Stimulated activated CD8-positive, alpha-beta memory T cell treated with anti-CD3 and anti-CD28 coated beads, Interleukin-15, amount 100 ng/mL, for 1 hour (primary cell): ENCODE results near the gene SGIP1.
"Not testable (repeated sequence)": the region's sequence is repeated elsewhere in the genome, so short reads cannot be mapped to it uniquely, and the experiment has no call there.

Experiments used
- DNase-seq: peaks from one replicate; pipeline ENCODE4 v3.0.0-alpha.2; 2020; ENCODE audit warnings: low read depth

Gene SGIP1

GRCh38 chr1:66556161-66556611 lies 22.2 kb downstream of the SGIP1 start:
- DNase-seq, result no peak

- no peak for DNase-seq
Measured at GRCh38 chr1:66557157-66557556, 23.2 kb downstream of the SGIP1 start.

GRCh38 chr1:66559517-66559916 lies 25.6 kb downstream of the SGIP1 start:
- no peak for DNase-seq

- no peak for DNase-seq
Measured at GRCh38 chr1:66562561-66562960, 28.6 kb downstream of the SGIP1 start.

GRCh38 chr1:66563094-66563800 lies 29.3 kb downstream of the SGIP1 start:
- DNase-seq, result no peak

- DNase-seq, result no peak
Measured at GRCh38 chr1:66563941-66564630, 30.1 kb downstream of the SGIP1 start.

- no peak for DNase-seq
Measured at GRCh38 chr1:66570196-66570595, 36.2 kb downstream of the SGIP1 start.

GRCh38 chr1:66571789-66572188 lies 37.8 kb downstream of the SGIP1 start:
- DNase-seq, result no peak

- DNase-seq, result no peak
Measured at GRCh38 chr1:66575739-66576138, 41.8 kb downstream of the SGIP1 start.

- DNase-seq, result no peak
Measured at GRCh38 chr1:66576645-66577044, 42.7 kb downstream of the SGIP1 start.

- no peak for DNase-seq
Measured at GRCh38 chr1:66578841-66579240, 44.9 kb downstream of the SGIP1 start.

- no peak for DNase-seq
Measured at GRCh38 chr1:66580081-66580480, 46.1 kb downstream of the SGIP1 start.

GRCh38 chr1:66583021-66583420 lies 49.1 kb downstream of the SGIP1 start:
- no peak for DNase-seq

- DNase-seq, result no peak
Measured at GRCh38 chr1:66585002-66585401, 51.0 kb downstream of the SGIP1 start.

- DNase-seq, result no peak
Measured at GRCh38 chr1:66589326-66589725, 55.4 kb downstream of the SGIP1 start.

GRCh38 chr1:66592106-66592507 lies 58.2 kb downstream of the SGIP1 start:
- not testable (repeated sequence) for DNase-seq

- no peak for DNase-seq
Measured at GRCh38 chr1:66596191-66596590, 62.2 kb downstream of the SGIP1 start.

GRCh38 chr1:66597500-66597899 lies 63.5 kb downstream of the SGIP1 start:
- DNase-seq, result no peak

GRCh38 chr1:66598670-66599069 lies 64.7 kb downstream of the SGIP1 start:
- no peak for DNase-seq

GRCh38 chr1:66599346-66599745 lies 65.4 kb downstream of the SGIP1 start:
- DNase-seq, result no peak

- no peak for DNase-seq
Measured at GRCh38 chr1:66599899-66600737, 66.2 kb downstream of the SGIP1 start.

GRCh38 chr1:66605419-66605997 lies 71.6 kb downstream of the SGIP1 start:
- no peak for DNase-seq
